ENCODE measurements around the gene ROPN1L.

ROPN1L gene

GRCh38 chr5:10501554-10502075 lies 59.9 kb downstream of the ROPN1L start:
- H3F3A ChIP-seq (ENCODE audit: low read depth) = no peaks in the 10 kb centered on the region
- no peak overlapping the region for H3K4me2 ChIP-seq (ENCODE audit: low read depth, low read length, poor library complexity, severe bottlenecking)
- no peaks in the 10 kb centered on the region for H3K4me1 ChIP-seq (ENCODE audit: insufficient read depth, low read length, poor library complexity, severe bottlenecking)
- H3K4me3 ChIP-seq (ENCODE audit: low read length, poor library complexity, severe bottlenecking) = no peak overlapping the region
- no peak for TF ChIP-seq EZH2phosphoT487 (IDR thresholded peaks at IDR 0.05; ENCODE audit: borderline replicate concordance)
- TF ChIP-seq CTCF (conservative IDR thresholded peaks at IDR 0.05; ENCODE audit: low read length) = no peak
- H3K9me3 ChIP-seq (ENCODE audit: insufficient read depth, low read depth, low read length) = no peaks in the 10 kb centered on the region
- no peaks in the 10 kb centered on the region for H3K79me2 ChIP-seq (ENCODE audit: insufficient read depth, low read length)
- no peaks in the 10 kb centered on the region for H3K9me2 ChIP-seq (replicated peaks; ENCODE audit: low read depth, low read length)
- H4K20me1 ChIP-seq (ENCODE audit: insufficient read depth, low read length, poor library complexity, severe bottlenecking) = no peaks in the 10 kb centered on the region
- no peaks in the 10 kb centered on the region for H3K36me3 ChIP-seq (ENCODE audit: insufficient read depth, low read length)
- H2AFZ ChIP-seq (ENCODE audit: low read length) = no peak overlapping the region
- no peaks in the 10 kb centered on the region for H3K27me3 ChIP-seq (ENCODE audit: insufficient read depth, low read length, poor library complexity, severe bottlenecking)
- H3K9ac ChIP-seq (ENCODE audit: low read depth, low read length, poor library complexity, severe bottlenecking) = no peak overlapping the region

DNA sequence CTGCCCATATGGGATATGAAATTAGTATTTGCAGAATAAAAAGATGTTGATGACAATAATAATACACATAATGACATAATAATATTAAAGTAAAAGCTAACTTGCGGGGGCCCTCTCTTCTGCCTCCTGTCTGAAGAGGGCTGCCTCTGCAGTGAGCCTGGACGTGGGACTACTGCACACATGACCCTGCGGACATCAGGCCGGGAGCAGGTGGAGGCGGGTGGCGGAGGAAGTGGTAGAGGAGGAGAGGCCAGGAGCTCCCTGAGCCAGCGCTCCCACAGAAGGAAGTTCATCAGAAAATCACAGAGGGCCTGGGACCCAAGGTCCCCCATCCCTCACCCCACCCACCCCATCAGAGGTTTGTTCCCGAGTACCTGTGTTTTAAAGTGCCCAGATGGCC lies 60.5 kb downstream of the ROPN1L start:
- no peaks in the 10 kb centered on the region for H4K20me1 ChIP-seq (ENCODE audit: insufficient read depth, low read length, poor library complexity, severe bottlenecking)

DNA sequence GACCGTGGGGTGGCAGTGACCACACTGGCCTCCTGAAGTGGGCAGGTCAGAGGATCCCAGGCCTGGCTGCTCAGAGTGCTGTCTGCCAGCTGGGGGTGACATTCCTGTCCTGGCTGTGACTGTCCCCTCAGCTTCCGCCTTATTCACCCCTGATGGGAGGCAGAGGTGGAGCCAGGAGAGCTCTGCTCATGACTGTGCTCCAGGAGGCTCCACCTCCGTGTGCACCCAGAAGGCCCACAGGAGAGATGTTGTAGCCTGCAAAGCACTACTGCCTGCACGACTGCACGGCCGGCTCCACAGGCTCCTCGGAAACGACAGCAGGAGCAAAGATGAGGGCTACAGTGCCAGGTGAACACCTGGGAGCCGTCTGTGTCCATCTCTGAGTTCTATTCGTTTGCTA lies 60.9 kb downstream of the ROPN1L start:
- Histone ChIP-seq H3K4me1 (ENCODE audit: insufficient read depth, low read length, poor library complexity, severe bottlenecking) (no peaks in the 10 kb centered on the region), H4K20me1 (ENCODE audit: insufficient read depth, low read length, poor library complexity, severe bottlenecking) (no peaks in the 10 kb centered on the region), H3K9ac (ENCODE audit: low read depth, low read length, poor library complexity, severe bottlenecking) (no peak overlapping the region), H3K79me2 (ENCODE audit: insufficient read depth, low read length) (no peaks in the 10 kb centered on the region), H3K9me2 (replicated peaks; ENCODE audit: low read depth, low read length) (no peaks in the 10 kb centered on the region), H3K9me3 (ENCODE audit: insufficient read depth, low read depth, low read length) (no peaks in the 10 kb centered on the region), H2AFZ (ENCODE audit: low read length) (no peak overlapping the region), H3K4me2 (ENCODE audit: low read depth, low read length, poor library complexity, severe bottlenecking) (no peak overlapping the region), H3K27me3 (ENCODE audit: insufficient read depth, low read length, poor library complexity, severe bottlenecking) (no peaks in the 10 kb centered on the region), H3K36me3 (ENCODE audit: insufficient read depth, low read length) (no peaks in the 10 kb centered on the region), H3F3A (ENCODE audit: low read depth) (no peaks in the 10 kb centered on the region), H3K4me3 (ENCODE audit: low read length, poor library complexity, severe bottlenecking) (no peak overlapping the region)
- TF ChIP-seq CTCF (conservative IDR thresholded peaks at IDR 0.05; ENCODE audit: low read length) (no peak), EZH2phosphoT487 (IDR thresholded peaks at IDR 0.05; ENCODE audit: borderline replicate concordance) (no peak)

More for the DNA sequence above, 60.5 kb downstream of the ROPN1L start:
- Histone ChIP-seq H3K36me3 (ENCODE audit: insufficient read depth, low read length) (no peaks in the 10 kb centered on the region), H2AFZ (ENCODE audit: low read length) (no peak overlapping the region), H3K4me1 (ENCODE audit: insufficient read depth, low read length, poor library complexity, severe bottlenecking) (no peaks in the 10 kb centered on the region), H3K9me3 (ENCODE audit: insufficient read depth, low read depth, low read length) (no peaks in the 10 kb centered on the region), H3K27me3 (ENCODE audit: insufficient read depth, low read length, poor library complexity, severe bottlenecking) (no peaks in the 10 kb centered on the region), H3F3A (ENCODE audit: low read depth) (no peaks in the 10 kb centered on the region), H3K4me2 (ENCODE audit: low read depth, low read length, poor library complexity, severe bottlenecking) (no peak overlapping the region), H3K79me2 (ENCODE audit: insufficient read depth, low read length) (no peaks in the 10 kb centered on the region), H3K9me2 (replicated peaks; ENCODE audit: low read depth, low read length) (no peaks in the 10 kb centered on the region), H3K4me3 (ENCODE audit: low read length, poor library complexity, severe bottlenecking) (no peak overlapping the region), H3K9ac (ENCODE audit: low read depth, low read length, poor library complexity, severe bottlenecking) (no peak overlapping the region)
- no peak for TF ChIP-seq EZH2phosphoT487 (IDR thresholded peaks at IDR 0.05; ENCODE audit: borderline replicate concordance)
- no peak for TF ChIP-seq CTCF (conservative IDR thresholded peaks at IDR 0.05; ENCODE audit: low read length)
